Head of caudate nucleus (tissue), 42 donors: ENCODE measurements around the gene BRD4.

ENCODE experiments used
- DNase-seq, 42 donors: peaks; one replicate each; pipeline versions ENCODE4 v3.0.0 to v3.0.0-alpha.2; 2020 to 2021; ENCODE audit warnings: mixed read lengths in 7 of 42
- intact Hi-C: fragments of 100-400 bp; cut with DNase I; formaldehyde crosslinking; loops from one replicate; pipeline ENCODE4 v1.15.0; 2022

Gene BRD4

DNA sequence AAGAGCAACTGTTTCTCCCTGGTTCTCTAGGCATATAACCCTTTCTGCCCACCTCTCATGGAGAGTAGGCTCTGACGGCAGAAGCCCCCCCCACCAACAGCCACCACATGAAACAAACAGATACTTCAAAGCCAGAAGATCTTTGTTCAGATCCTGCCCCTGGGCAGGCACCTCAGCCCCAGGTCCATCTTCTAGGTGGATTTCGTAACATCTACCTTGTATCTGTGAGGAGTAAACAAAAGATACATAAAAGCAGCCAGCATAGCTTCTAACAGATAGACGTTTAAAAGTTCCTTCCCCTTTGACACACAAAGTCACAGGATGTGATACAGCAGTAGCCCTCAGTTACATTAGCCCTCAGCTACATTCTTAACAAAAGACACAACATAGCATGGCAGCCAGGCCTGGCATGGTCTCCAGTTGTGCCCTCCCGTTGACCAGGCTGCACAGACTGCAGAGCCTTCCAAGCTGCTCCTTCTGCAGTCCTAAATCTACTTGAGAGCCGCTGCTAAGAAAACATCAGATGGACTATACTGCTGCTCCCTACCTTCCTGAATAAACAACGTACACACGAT lies 35.4 kb downstream of the BRD4 start:
- DNase-seq = no peak
- intact Hi-C loops = no loop called here

- DNase-seq = no peak
- intact Hi-C loops = no loop called here
Observed at GRCh38 chr19:15296353-15296752, 36.0 kb downstream of the BRD4 start.

DNA sequence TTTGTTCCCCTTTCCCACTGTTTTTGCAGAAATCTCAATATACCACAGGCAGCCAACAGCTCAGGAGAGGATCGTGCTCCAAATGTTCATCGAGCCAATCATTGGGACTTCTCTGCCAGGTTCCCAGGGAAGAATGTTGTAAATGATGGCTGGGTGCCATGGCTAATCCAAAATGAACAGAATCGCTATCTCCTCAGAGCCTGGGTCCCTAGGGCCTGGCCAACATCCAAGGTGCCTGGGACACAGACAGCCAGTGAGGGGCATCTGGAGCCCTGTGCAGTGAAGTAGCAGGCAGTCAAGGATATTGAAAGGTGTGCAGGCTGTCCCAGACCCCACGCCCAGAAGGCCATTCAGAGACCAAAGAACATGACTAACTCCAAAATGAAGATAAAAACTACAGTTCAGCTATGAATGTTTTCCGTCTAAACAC lies 37.8 kb downstream of the BRD4 start:
- intact Hi-C loops = no loop called here
- no peak for DNase-seq

GRCh38 chr19:15293781-15294491 lies 38.4 kb downstream of the BRD4 start:
- intact Hi-C loops = no loop called here
- no peak for DNase-seq

DNA sequence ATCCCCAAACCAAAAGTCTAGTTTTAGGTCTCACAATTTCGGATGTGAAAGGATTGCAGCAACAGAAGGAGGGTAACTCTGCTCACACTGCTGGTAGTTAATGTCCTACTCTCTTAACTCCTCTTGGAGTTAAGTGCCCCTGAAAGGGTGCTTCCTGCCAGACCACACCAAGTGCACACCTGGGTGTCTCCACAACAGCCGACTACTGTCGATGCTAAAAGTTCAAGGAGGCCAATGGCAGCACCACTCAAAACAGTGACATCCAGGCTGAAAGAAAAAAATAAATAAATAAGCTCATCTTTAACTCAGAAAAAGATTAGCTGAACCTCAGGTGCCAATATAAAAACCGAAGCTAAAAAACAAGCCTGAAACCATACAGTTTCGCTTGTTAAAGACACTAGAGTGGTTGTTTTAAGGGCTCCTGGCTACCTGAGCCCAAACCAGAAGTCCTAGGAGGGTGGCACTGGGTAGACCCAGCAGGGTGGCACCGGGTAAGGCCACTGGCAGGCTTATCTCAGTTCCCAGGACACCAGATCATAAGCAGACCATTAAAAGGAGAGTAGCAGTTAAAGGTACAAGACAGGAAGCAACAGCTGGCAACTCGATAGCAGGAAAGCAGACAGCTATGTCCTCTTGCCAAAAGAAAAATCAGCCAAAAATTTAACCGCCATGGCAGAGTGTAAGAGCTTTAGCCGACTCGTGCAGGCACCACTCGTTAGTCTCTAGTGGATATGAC lies 39.3 kb downstream of the BRD4 start:
- no peak for DNase-seq
- intact Hi-C loops = no loop called here

DNA sequence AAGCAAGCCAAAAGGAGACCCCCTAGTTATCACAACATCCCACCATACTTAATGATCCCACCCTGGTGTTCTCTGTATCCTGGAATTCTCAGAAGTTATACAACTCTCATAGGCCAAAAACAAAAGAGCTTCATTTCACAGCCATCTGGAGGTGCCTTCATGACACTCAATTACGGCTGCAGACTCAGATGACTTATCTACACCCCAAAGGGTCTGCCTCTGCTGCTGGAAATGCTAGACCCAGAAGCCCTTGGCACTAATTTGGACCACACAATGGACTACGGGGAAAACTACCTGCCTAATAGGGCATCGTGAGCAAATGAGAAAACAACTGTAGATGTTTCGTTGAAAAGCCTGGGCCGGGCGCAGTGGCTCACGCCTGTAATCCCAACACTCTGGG lies 40.2 kb downstream of the BRD4 start:
- intact Hi-C loops = no loop called here

DNA sequence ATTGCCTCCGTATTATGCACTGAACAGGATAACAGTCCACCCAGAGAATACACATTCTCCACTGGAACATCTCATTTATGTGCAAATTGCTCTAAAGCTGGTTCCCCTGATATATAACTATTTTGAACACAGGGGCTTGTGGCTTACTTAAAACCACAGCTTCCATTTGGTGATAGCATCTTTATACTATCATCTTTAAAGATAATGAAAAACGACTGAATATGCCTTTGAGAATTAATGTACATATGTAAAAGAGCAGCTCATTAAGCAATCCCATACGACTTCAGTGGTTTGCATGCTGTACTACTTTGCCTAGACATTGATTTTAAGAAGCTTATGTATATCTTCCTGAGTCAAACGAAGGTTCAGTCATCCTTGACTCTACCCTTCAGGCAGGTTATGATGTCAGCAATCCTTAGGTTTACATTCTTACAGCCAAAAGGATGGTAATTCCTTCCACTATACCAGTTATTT lies 40.8 kb downstream of the BRD4 start:
- intact Hi-C loops = no loop called here
- no peak for DNase-seq

More for the DNA sequence above, 40.2 kb downstream of the BRD4 start:
- no peak for DNase-seq

DNA sequence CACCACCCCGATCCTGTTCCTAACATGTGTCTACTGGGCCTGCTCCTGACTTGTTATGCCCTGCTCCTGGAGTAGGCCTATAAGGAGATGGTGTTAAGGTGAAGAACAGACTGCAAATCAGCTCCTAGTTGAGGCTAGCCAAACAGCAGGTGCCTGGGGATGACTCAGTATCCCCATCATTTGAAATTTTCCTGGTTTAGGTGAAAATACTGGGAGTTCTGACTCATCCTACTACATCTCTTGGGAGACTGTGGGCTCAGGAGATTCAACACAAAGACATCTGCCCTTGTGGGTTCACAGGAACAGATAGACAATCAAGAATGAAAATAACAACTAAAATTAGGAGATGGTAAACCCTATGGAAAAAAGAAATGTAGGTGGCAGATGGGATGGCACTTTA lies 41.2 kb downstream of the BRD4 start:
- intact Hi-C loops = no loop called here
- peak in 2 of 42 donors; percentile 19 to 28 for DNase-seq

GRCh38 chr19:15290166-15290565 lies 42.2 kb downstream of the BRD4 start:
- intact Hi-C loops = no loop called here

GRCh38 chr19:15289673-15290072 lies 42.7 kb downstream of the BRD4 start:
- no peak for DNase-seq
- intact Hi-C loops = no loop called here

More at GRCh38 chr19:15290166-15290565, 42.2 kb downstream of the BRD4 start:
- peak in 3 of 42 donors; percentile 25 to 51 (median 31) for DNase-seq

- intact Hi-C loops = loop anchor here (1.0 kb wide), 1 partner anchor 22 kb away; no protein-coding TSS in a partner anchor
- DNase-seq = peak; percentile 75 to 95 (median 90)
Observed at GRCh38 chr19:15288146-15288963, 44.0 kb downstream of the BRD4 start.

DNA sequence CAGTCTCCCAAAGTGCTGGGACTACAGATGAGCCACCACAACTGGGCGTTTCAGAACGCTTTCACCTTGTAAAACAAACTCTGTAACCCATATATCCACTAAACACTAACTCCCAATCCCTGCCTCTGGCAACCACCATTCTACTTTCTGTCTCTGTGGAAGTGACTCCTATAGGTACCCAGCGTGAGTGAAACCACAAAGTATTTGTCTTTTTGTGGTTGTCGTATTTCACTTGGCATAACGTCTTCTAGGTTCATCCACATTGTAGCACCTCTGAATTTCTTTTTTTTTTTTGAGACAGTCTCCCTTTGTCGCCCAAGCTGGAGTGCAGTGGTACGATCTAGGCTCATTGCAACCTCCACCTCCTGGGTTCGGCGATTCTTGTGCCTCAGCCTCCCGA lies 44.8 kb downstream of the BRD4 start:
- intact Hi-C loops = no loop called here
- DNase-seq = no peak

DNA sequence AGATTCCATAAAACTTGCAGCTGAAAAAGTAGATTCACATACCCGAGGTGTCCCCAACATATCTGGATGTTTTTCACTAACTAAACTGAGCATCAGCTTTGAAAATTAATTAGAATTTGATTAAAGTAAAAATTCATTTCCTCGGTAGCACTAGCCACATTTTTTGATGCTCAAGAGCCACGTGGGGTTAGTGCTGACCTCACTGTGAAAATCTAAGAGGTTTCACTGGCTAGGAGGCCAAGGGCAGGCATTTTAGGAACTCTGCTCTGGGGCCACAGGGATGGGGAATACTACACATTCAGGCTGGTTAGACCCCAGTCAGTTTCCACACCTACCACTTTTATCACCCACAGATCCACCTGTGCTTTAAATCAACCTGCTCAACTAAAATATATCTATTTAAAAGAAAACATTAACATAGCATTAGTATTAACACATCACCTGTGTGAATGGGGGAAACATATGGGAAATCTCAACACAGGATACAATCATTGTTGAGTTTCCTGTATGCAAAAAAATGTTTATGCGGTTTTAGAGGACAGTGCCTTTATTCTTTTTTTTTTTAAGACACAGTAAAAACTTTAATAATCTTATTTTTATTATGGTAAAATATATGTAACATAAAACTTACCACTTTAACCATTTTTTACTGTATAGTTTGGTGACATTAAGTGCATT lies 45.5 kb downstream of the BRD4 start:
- intact Hi-C loops = no loop called here
- no peak for DNase-seq

- intact Hi-C loops = no loop called here
- no peak for DNase-seq
Observed at GRCh38 chr19:15285896-15286591, 46.3 kb downstream of the BRD4 start.

- intact Hi-C loops = no loop called here
- DNase-seq = no peak
Observed at GRCh38 chr19:15284896-15285295, 47.4 kb downstream of the BRD4 start.

DNA sequence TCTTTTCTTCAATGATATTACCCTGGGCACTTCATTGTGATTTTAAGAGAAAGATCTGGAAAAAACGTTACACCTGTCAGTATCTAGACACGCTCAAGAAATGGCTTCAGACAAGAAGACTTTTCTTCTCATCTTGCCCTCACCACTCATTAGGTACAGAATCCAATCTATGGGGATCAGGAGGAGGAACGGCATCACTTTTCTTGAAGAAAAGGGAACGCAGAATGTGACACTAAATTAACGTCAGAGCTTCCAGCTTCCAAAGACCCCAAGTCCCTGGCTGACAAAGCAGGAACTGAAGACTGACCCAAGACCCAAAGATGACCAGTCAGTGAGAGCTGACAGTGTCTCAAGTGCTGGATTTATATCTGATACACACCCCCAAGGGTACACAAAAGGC lies 48.2 kb downstream of the BRD4 start:
- intact Hi-C loops = no loop called here
- DNase-seq = no peak

DNA sequence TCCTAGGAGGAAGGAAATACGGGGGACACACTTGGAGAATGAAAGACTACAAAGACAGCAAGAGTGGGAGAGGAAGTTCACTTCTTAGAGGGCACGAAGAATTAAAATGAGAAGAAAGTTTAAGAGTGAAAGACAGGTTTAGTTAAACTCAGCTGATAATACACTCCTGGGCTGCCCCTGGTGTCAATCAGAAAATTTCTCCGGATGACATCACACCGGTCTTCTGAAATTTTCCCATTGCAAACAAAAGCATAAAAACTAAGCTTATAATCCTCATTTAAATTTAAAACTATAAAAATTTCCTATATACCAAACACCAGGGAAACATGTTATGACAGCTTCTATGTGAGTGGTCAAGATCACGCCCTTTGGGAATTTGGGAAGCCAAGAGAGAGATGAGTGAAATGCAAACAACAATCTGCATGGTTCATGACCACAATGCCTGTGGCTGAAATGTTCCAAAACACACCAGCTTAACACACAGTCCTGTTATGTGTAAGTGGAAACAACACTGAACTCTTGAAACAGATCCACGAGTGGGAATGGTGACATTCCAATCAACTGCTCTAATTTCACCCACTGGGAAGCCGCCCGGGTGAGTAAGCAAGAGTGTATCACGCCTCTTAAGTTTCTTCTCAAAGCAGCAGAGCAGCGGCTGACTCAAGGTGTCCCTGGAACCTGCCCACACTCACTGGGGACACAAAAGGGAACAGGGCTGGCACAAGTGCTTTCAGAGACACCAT lies 49.0 kb downstream of the BRD4 start:
- peak in 37 of 42 donors; percentile 23 to 90 (median 58) for DNase-seq
- intact Hi-C loops = no loop called here
